Skeletal muscle tissue (tissue), 4 donors: ENCODE data around the gene ABCG1. TPM values are rescaled to one million over a fixed set of nuclear protein-coding genes. Genes with fewer than 3 reads are reported as not detected.

Experiments used
- H3K27ac ChIP-seq: one replicate; pipeline ENCODE4 v1.7.0; 2013; ENCODE audit warnings: mild to moderate bottlenecking, low read depth, low read length, inconsistent platforms
- H3K27me3 ChIP-seq, 3 donors: one replicate each; pipeline ENCODE4 v1.7.0; 2013; ENCODE audit warnings: low read length in 3 of 3; ENCODE audit not compliant: control insufficient read depth in 3 of 3, insufficient read depth in 3 of 3
- H3K36me3 ChIP-seq, 3 donors: one replicate each; pipeline ENCODE4 v1.7.0; 2013; ENCODE audit warnings: low read length in 3 of 3; ENCODE audit not compliant: control insufficient read depth in 3 of 3, insufficient read depth in 3 of 3
- H3K4me1 ChIP-seq, 3 donors: one replicate each; pipeline ENCODE4 v1.7.0; 2013; ENCODE audit warnings: low read length in 3 of 3, mild to moderate bottlenecking in 3 of 3; ENCODE audit not compliant: control insufficient read depth in 3 of 3, insufficient read depth in 3 of 3
- H3K4me3 ChIP-seq, 3 donors: one replicate each; pipeline ENCODE4 v1.7.0; 2013; ENCODE audit warnings: low read length in 3 of 3
- H3K9ac ChIP-seq, 3 donors: one replicate each; pipeline ENCODE4 v1.7.0; 2013; ENCODE audit warnings: low read length in 3 of 3, mild to moderate bottlenecking in 3 of 3, moderate library complexity in 2 of 3, low read depth in 1 of 3
- H3K9me3 ChIP-seq, 3 donors: one replicate each; pipeline ENCODE4 v1.7.0; 2013; ENCODE audit warnings: low read length in 3 of 3; ENCODE audit not compliant: control insufficient read depth in 3 of 3
- total RNA-seq: library from RNA; depleted of rRNA; stranded (reverse); fragments of >200 nt; gene quantifications from one replicate; pipeline ENCODE4 v1.2.3, GENCODE V29; 2014
- donor health status: Osteomylitis.

Gene ABCG1
- total RNA-seq, 1 donor from 2014 or later: 20.4 TPM

- Histone ChIP-seq H3K9me3 (peaks cover 0 to 2% (median 0%) of the 10 kb centered on the region in 3 donors), H3K4me1 (peaks cover 0 to 9% (median 2%) of the 10 kb centered on the region in 3 donors), H3K36me3 (no peaks in the 10 kb centered on the region), H3K27me3 (peaks cover 4 to 14% (median 8%) of the 10 kb centered on the region in 3 donors), H3K9ac (no peak overlapping the region), H3K4me3 (no peak overlapping the region), H3K27ac (no peak overlapping the region)
Observed at GRCh38 chr21:42321845-42322244, 102.9 kb downstream of the ABCG1 start.

- peaks cover 4 to 8% (median 8%) of the 10 kb centered on the region in 3 donors for H3K27me3 ChIP-seq
- peaks cover 0 to 1% (median 0%) of the 10 kb centered on the region in 3 donors for H3K4me1 ChIP-seq
- H3K9me3 ChIP-seq: peaks cover 0 to 2% (median 0%) of the 10 kb centered on the region in 3 donors
- no peak overlapping the region for H3K4me3 ChIP-seq
- no peak overlapping the region for H3K9ac ChIP-seq
- H3K36me3 ChIP-seq: no peaks in the 10 kb centered on the region
- H3K27ac ChIP-seq: no peak overlapping the region
Observed at GRCh38 chr21:42324896-42325295, 106.0 kb downstream of the ABCG1 start.

DNA sequence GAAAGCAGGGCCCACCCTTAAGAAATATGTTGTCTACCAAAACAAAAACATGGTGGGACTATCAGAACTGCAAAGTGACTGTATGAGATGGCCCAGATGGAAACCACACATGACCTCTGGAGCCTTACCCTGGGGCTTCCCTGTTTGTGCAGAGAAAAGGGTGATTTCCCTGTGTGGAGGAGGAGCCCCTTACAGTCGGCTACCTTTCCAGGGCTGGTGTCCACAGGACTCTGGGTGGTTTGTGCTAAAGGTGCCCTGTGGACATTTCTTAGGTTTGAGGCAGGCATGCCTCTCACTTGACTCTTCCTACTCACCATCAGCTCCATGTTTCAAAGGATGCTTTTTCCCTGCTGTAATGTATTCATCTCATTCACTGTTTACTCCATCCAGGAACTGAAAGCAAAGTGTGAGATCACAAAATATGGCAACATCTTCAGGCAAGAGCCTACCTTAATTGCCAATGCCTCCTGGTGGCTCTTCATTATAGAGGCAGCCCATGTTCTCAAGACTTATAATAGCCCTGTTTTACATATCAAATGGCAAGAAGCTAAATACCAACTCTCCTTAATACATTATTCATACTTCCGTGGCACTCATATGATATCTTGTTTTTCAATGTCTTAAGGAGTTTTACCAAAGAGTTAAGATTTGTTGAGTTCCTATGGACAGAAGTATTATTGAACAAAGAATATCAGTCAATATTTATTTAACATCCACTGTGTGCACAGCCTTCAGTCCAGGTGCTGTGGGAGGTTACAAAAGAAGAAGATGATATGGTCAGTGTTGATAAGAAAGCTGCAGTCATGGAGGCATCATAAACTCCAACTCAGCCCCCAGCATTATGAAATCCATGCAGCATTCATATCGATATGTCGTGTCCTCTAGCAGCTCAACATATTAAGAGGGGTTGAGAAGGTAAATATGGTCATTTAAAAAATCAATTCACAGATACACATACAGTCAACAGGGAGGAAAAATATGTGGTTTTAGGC lies 111.7 kb downstream of the ABCG1 start:
- Histone ChIP-seq H3K4me1 (no peaks in the 10 kb centered on the region), H3K9ac (no peak overlapping the region)

DNA sequence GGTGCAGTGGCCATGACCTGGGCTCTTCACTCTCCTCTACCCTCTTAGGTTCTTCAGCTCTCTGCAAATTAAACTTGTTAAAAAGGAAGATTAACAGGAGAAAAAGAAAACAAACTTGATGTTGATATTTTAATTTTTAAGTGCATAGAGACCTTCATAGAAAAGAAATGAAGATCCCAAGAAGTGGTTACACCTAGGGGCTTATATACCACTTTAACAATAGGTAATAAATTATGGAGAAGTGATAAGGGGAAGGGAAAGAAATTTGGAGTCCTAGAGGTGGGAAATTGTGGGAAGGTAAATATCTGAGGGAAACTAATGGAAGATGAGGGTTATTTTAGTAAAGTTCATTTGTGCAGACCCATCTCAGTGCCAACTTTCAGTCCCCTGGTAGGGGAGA lies 112.7 kb downstream of the ABCG1 start:
- Histone ChIP-seq H3K27ac (no peak overlapping the region), H3K4me1 (no peaks in the 10 kb centered on the region), H3K9me3 (peaks cover 2 to 6% (median 6%) of the 10 kb centered on the region in 3 donors), H3K27me3 (peaks cover 3 to 17% (median 6%) of the 10 kb centered on the region in 3 donors), H3K4me3 (no peak overlapping the region), H3K9ac (no peak overlapping the region), H3K36me3 (no peaks in the 10 kb centered on the region)

More for the DNA sequence above, 111.7 kb downstream of the ABCG1 start:
- peaks cover 2 to 6% (median 6%) of the 10 kb centered on the region in 3 donors for H3K9me3 ChIP-seq
- peaks cover 0 to 9% (median 2%) of the 10 kb centered on the region in 3 donors for H3K27me3 ChIP-seq
- no peak overlapping the region for H3K4me3 ChIP-seq
- no peaks in the 10 kb centered on the region for H3K36me3 ChIP-seq
- H3K27ac ChIP-seq: no peak overlapping the region

- no peaks in the 10 kb centered on the region for H3K4me1 ChIP-seq
- no peaks in the 10 kb centered on the region for H3K36me3 ChIP-seq
- H3K4me3 ChIP-seq: no peak overlapping the region
- no peak overlapping the region for H3K27ac ChIP-seq
- H3K27me3 ChIP-seq: peaks cover 3 to 20% (median 6%) of the 10 kb centered on the region in 3 donors
- H3K9ac ChIP-seq: no peak overlapping the region
- H3K9me3 ChIP-seq: peaks cover 2 to 6% (median 6%) of the 10 kb centered on the region in 3 donors
Observed at GRCh38 chr21:42332557-42333317, 113.8 kb downstream of the ABCG1 start.

GRCh38 chr21:42336054-42336453 lies 117.1 kb downstream of the ABCG1 start:
- Histone ChIP-seq H3K27me3 (peaks cover 3 to 26% (median 6%) of the 10 kb centered on the region in 3 donors), H3K36me3 (no peaks in the 10 kb centered on the region), H3K9me3 (peaks cover 2 to 6% (median 6%) of the 10 kb centered on the region in 3 donors), H3K27ac (no peak overlapping the region), H3K4me3 (no peak overlapping the region), H3K9ac (no peak overlapping the region), H3K4me1 (peaks cover 0 to 6% (median 0%) of the 10 kb centered on the region in 3 donors)

DNA sequence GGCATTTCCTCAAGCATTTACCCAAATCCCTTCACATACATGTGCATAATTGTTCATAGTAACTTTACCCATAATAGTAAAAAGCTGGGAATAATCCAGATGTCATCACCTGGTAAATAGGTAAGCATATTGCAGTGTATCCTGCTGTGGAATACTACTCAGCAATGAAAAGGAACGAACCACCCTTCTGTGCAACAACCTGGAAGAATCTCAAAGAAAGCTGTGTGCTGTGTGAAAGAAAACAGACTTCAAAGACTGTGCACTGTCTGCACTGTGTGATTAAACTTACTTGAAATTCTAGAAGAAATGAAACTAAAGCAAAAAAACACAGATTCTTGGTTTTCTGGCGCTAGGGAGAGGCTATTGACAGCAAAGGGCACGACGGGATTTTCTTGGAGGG lies 118.3 kb downstream of the ABCG1 start:
- Histone ChIP-seq H3K27me3 (peaks cover 3 to 26% (median 6%) of the 10 kb centered on the region in 3 donors), H3K27ac (no peak overlapping the region), H3K36me3 (no peaks in the 10 kb centered on the region), H3K9ac (no peak overlapping the region), H3K4me3 (no peak overlapping the region), H3K4me1 (peaks cover 0 to 6% (median 0%) of the 10 kb centered on the region in 3 donors), H3K9me3 (peaks cover 0 to 4% (median 1%) of the 10 kb centered on the region in 3 donors)

GRCh38 chr21:42337830-42338728 lies 119.1 kb downstream of the ABCG1 start:
- peaks cover 0 to 6% (median 0%) of the 10 kb centered on the region in 3 donors for H3K4me1 ChIP-seq

More at GRCh38 chr21:42337830-42338728, 119.1 kb downstream of the ABCG1 start:
- H3K9me3 ChIP-seq: no peaks in the 10 kb centered on the region
- no peaks in the 10 kb centered on the region for H3K36me3 ChIP-seq
- peak overlapping the region in 1 of 3 donors; percentile 40 for H3K9ac ChIP-seq
- peaks cover 3 to 19% (median 6%) of the 10 kb centered on the region in 3 donors for H3K27me3 ChIP-seq
- peak overlapping the region in 1 of 3 donors; percentile 35 for H3K4me3 ChIP-seq
- H3K27ac ChIP-seq: no peak overlapping the region
